ENCODE measurements around the gene PDXK. TPM values are rescaled to one million over a fixed set of nuclear protein-coding genes. Genes with fewer than 3 reads are reported as not detected.
"Not testable (repeated sequence)": the region's sequence is repeated elsewhere in the genome, so short reads cannot be mapped to it uniquely, and the experiment has no call there.

The PDXK gene
- polyA plus RNA-seq, 1 experiment: 129 TPM

GRCh38 chr21:43708745-43709381, 10.1 kb upstream of the PDXK start:
- no peak for TF ChIP-seq CTCF (IDR thresholded peaks at IDR 0.05; ENCODE audit: low read depth, low read length)
- ChIA-PET POLR2A (no interaction called here), CTCF (no interaction called here)
- no peak for DNase-seq (ENCODE audit: low read depth, low spot score)
- H3K27me3 ChIP-seq (ENCODE audit: control insufficient read depth, insufficient read depth, low read length): no peaks in the 10 kb centered on the region
- no peak overlapping the region for H3K4me3 ChIP-seq (ENCODE audit: low read depth, low read length)
- peaks cover 3% of the 10 kb centered on the region; the same call in 1 of the 2 replicates for H3K9me3 ChIP-seq (ENCODE audit: control insufficient read depth, insufficient read depth, low read length)
- no peak overlapping the region for H3K27ac ChIP-seq (ENCODE audit: low read depth, low read length)

- Histone ChIP-seq H3K27ac (ENCODE audit: low read depth, low read length) (no peak overlapping the region), H3K27me3 (ENCODE audit: control insufficient read depth, insufficient read depth, low read length) (no peaks in the 10 kb centered on the region), H3K4me3 (ENCODE audit: low read depth, low read length) (no peak overlapping the region), H3K9me3 (ENCODE audit: control insufficient read depth, insufficient read depth, low read length) (peaks cover 3% of the 10 kb centered on the region; the same call in 1 of the 2 replicates)
- no peak for TF ChIP-seq CTCF (IDR thresholded peaks at IDR 0.05; ENCODE audit: low read depth, low read length)
- CTCF ChIA-PET: no interaction called here
- DNase-seq (ENCODE audit: low read depth, low spot score): no peak
- POLR2A ChIA-PET: interaction anchor here (0.6 kb wide), 1 partner anchor 12 kb away, joined by 5 read pairs; no protein-coding TSS in a partner anchor
Observed at GRCh38 chr21:43712268-43712942, 6.5 kb upstream of the PDXK start.

GRCh38 chr21:43713123-43713522, 5.8 kb upstream of the PDXK start:
- H3K27me3 ChIP-seq (ENCODE audit: control insufficient read depth, insufficient read depth, low read length); DNase-seq (ENCODE audit: low read depth, low spot score); POLR2A ChIA-PET; H3K9me3 ChIP-seq (ENCODE audit: control insufficient read depth, insufficient read depth, low read length); H3K4me3 ChIP-seq (ENCODE audit: low read depth, low read length); CTCF ChIA-PET; H3K27ac ChIP-seq (ENCODE audit: low read depth, low read length): not testable (repeated sequence)

- Histone ChIP-seq H3K4me3 (ENCODE audit: low read depth, low read length) (no peak overlapping the region), H3K27me3 (ENCODE audit: control insufficient read depth, insufficient read depth, low read length) (no peaks in the 10 kb centered on the region), H3K27ac (ENCODE audit: low read depth, low read length) (no peak overlapping the region), H3K9me3 (ENCODE audit: control insufficient read depth, insufficient read depth, low read length) (no peaks in the 10 kb centered on the region; the same call in 1 of the 2 replicates)
- POLR2A ChIA-PET: no interaction called here
- CTCF ChIA-PET: no interaction called here
- DNase-seq (ENCODE audit: low read depth, low spot score): no peak
- no peak for TF ChIP-seq CTCF (IDR thresholded peaks at IDR 0.05; ENCODE audit: low read depth, low read length)
Observed at GRCh38 chr21:43716376-43717165, 2.4 kb upstream of the PDXK start.

GRCh38 chr21:43717166-43717853, 1.6 kb upstream of the PDXK start:
- H3K4me3 ChIP-seq (ENCODE audit: low read depth, low read length): no peak overlapping the region
- POLR2A ChIA-PET: no interaction called here
- no peak overlapping the region for H3K27ac ChIP-seq (ENCODE audit: low read depth, low read length)
- no peak for TF ChIP-seq CTCF (IDR thresholded peaks at IDR 0.05; ENCODE audit: low read depth, low read length)
- DNase-seq (ENCODE audit: low read depth, low spot score): no peak
- CTCF ChIA-PET: no interaction called here
- H3K9me3 ChIP-seq (ENCODE audit: control insufficient read depth, insufficient read depth, low read length): no peaks in the 10 kb centered on the region; the same call in 1 of the 2 replicates
- H3K27me3 ChIP-seq (ENCODE audit: control insufficient read depth, insufficient read depth, low read length): no peaks in the 10 kb centered on the region

Data from AG04450 (cell line).